ENCODE results near the gene GIMAP2. TPM values are rescaled to one million over a fixed set of nuclear protein-coding genes. Genes with fewer than 3 reads are reported as not detected.

GIMAP2 gene
- total RNA-seq, 1 experiment from 2014 or later = not detected

DNA sequence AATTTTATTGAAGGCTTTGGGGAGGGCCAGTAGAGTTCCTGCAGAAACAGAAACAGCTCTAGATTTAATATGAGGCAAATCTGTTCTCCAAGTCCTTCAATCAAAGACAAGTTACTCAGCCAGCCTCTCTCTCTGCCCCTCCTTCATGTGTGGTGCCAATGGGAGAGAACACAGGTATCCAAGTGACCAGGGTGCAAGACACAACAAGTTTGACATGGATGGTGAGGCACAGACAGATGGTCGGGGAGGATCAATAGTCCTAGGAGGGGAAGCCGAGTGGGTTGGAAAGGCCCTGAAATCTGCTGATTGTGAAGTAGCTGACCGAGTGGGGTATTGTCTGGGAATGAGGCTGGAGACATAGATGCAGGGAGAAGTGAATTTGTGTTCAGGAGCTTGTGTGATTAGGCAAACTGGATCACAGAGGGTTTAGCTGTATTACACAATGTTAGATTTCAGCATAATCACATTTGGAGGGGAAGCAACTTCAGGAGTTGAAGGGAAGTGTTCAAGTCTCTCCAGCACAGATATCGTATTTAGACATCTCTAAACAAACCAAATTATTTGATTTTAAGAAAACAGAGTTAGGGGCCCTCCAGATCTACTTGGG, 32.4 kb downstream of the GIMAP2 start:
- CTCF ChIA-PET = no interaction called here
- H3K36me3 ChIP-seq (ENCODE audit: control insufficient read depth in 1 of 2, insufficient read depth in 2 of 2, low read length in 2 of 2) = no peaks in the 10 kb centered on the region
- H3K4me1 ChIP-seq (ENCODE audit: control insufficient read depth in 1 of 2, insufficient read depth in 2 of 2, low read length in 2 of 2) = no peaks in the 10 kb centered on the region
- intact Hi-C loops (cut with micrococcal nuclease) = no loop called here
- RAD21 ChIA-PET (ENCODE audit: low non-redundant PET in 1 of 2, low total read pairs in 2 of 2, uncharacterized antibody in 2 of 2, unreplicated experiment in 2 of 2) = no interaction called here
- H3K9me3 ChIP-seq (ENCODE audit: control insufficient read depth in 1 of 2, insufficient read depth in 1 of 2, low read depth in 1 of 2, low read length in 2 of 2) = no peaks in the 10 kb centered on the region
- no peaks in the 10 kb centered on the region for H4K20me1 ChIP-seq (ENCODE audit: insufficient read depth)
- H3K27me3 ChIP-seq (ENCODE audit: insufficient read depth, low read length) = peaks cover 25% of the 10 kb centered on the region
- TF ChIP-seq ZFX (IDR thresholded peaks at IDR 0.05) (no peak), CEBPB (IDR thresholded peaks at IDR 0.05; ENCODE audit: low read depth) (no peak), YY1 (IDR thresholded peaks at IDR 0.05; ENCODE audit: extremely low read depth, insufficient replicate concordance, low read depth, low read length) (no peak), SP1 (IDR thresholded peaks at IDR 0.05; ENCODE audit: low read depth) (no peak), ZNF274 (IDR thresholded peaks at IDR 0.05; ENCODE audit: low read depth, low read length) (no peak), SRF (IDR thresholded peaks at IDR 0.05; ENCODE audit: low read depth) (no peak)
- TF ChIP-seq, protein P1, sequence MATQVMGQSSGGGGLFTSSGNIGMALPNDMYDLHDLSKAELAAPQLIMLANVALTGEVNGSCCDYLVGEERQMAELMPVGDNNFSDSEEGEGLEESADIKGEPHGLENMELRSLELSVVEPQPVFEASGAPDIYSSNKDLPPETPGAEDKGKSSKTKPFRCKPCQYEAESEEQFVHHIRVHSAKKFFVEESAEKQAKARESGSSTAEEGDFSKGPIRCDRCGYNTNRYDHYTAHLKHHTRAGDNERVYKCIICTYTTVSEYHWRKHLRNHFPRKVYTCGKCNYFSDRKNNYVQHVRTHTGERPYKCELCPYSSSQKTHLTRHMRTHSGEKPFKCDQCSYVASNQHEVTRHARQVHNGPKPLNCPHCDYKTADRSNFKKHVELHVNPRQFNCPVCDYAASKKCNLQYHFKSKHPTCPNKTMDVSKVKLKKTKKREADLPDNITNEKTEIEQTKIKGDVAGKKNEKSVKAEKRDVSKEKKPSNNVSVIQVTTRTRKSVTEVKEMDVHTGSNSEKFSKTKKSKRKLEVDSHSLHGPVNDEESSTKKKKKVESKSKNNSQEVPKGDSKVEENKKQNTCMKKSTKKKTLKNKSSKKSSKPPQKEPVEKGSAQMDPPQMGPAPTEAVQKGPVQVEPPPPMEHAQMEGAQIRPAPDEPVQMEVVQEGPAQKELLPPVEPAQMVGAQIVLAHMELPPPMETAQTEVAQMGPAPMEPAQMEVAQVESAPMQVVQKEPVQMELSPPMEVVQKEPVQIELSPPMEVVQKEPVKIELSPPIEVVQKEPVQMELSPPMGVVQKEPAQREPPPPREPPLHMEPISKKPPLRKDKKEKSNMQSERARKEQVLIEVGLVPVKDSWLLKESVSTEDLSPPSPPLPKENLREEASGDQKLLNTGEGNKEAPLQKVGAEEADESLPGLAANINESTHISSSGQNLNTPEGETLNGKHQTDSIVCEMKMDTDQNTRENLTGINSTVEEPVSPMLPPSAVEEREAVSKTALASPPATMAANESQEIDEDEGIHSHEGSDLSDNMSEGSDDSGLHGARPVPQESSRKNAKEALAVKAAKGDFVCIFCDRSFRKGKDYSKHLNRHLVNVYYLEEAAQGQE (IDR thresholded peaks at IDR 0.05; ENCODE audit: low read depth) = no peak
- TF ChIP-seq, protein P2, sequence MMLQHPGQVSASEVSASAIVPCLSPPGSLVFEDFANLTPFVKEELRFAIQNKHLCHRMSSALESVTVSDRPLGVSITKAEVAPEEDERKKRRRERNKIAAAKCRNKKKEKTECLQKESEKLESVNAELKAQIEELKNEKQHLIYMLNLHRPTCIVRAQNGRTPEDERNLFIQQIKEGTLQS (IDR thresholded peaks at IDR 0.05) = no peak
- TF ChIP-seq, protein P3, sequence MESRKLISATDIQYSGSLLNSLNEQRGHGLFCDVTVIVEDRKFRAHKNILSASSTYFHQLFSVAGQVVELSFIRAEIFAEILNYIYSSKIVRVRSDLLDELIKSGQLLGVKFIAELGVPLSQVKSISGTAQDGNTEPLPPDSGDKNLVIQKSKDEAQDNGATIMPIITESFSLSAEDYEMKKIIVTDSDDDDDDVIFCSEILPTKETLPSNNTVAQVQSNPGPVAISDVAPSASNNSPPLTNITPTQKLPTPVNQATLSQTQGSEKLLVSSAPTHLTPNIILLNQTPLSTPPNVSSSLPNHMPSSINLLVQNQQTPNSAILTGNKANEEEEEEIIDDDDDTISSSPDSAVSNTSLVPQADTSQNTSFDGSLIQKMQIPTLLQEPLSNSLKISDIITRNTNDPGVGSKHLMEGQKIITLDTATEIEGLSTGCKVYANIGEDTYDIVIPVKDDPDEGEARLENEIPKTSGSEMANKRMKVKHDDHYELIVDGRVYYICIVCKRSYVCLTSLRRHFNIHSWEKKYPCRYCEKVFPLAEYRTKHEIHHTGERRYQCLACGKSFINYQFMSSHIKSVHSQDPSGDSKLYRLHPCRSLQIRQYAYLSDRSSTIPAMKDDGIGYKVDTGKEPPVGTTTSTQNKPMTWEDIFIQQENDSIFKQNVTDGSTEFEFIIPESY (IDR thresholded peaks at IDR 0.05; ENCODE audit: extremely low read depth, insufficient replicate concordance, low read length) = no peak
- H3K9ac ChIP-seq (ENCODE audit: low read length) = no peak overlapping the region
- no TSS peak for BruUV-seq (replicated peaks)
- no peak overlapping the region for H3K4me3 ChIP-seq (replicated peaks in 1 of 2; ENCODE audit: low read depth in 1 of 2, low read length in 2 of 2)
- ATAC-seq = no peak
- POLR2A ChIA-PET = no interaction called here
- no peaks in the 10 kb centered on the region for H3K79me2 ChIP-seq (ENCODE audit: insufficient read depth, low read length)
- no peak for DNase-seq (ENCODE audit: low read depth, low spot score)
- H3K9me2 ChIP-seq (ENCODE audit: insufficient read depth) = no peaks in the 10 kb centered on the region
- no peak overlapping the region for H3K4me2 ChIP-seq (ENCODE audit: low read length)
- no peak overlapping the region for H2AFZ ChIP-seq (ENCODE audit: low read depth, low read length, poor library complexity, severe bottlenecking)
- H3K27ac ChIP-seq (ENCODE audit: low read depth, low read length) = no peak overlapping the region
